Measurements from ENCODE around the gene AMPD2. TPM values are rescaled to one million over a fixed set of nuclear protein-coding genes. Genes with fewer than 3 reads are reported as not detected.

The AMPD2 gene
- total RNA-seq, 1 experiment from 2014 or later: 72.3 TPM

- no peaks in the 10 kb centered on the region for H3K27me3 ChIP-seq (ENCODE audit: low read length)
- H3K4me3 ChIP-seq (ENCODE audit: low read length): peak overlapping the region; percentile 92
- H3K79me2 ChIP-seq (ENCODE audit: low read length): peaks cover 56% of the 10 kb centered on the region
- peaks cover 19% of the 10 kb centered on the region; the same call in 1 of the 2 replicates for H4K20me1 ChIP-seq (ENCODE audit: insufficient read depth, low read depth, low read length)
- H3K27ac ChIP-seq (ENCODE audit: low read length): peak overlapping the region; percentile 76
- H3K9me2 ChIP-seq (replicated peaks; ENCODE audit: insufficient read depth, low read length): no peaks in the 10 kb centered on the region
- H3K4me2 ChIP-seq (ENCODE audit: low read depth, low read length, poor library complexity, severe bottlenecking): peak overlapping the region; percentile 97
- no peaks in the 10 kb centered on the region for H3K36me3 ChIP-seq (ENCODE audit: insufficient read depth, low read length)
- peaks cover 82% of the 10 kb centered on the region for H3K4me1 ChIP-seq (ENCODE audit: low read length)
- no peak for DNase-seq
- no peak overlapping the region for H2AFZ ChIP-seq (ENCODE audit: low read length)
- peak overlapping the region; percentile 92 for H3K9ac ChIP-seq (ENCODE audit: low read length)
- no peaks in the 10 kb centered on the region for H3K9me3 ChIP-seq (ENCODE audit: low read length)
Observed at GRCh38 chr1:109620401-109620791, 759 bp downstream of the AMPD2 start.

GRCh38 chr1:109620841-109621286 is 1.2 kb downstream of the AMPD2 start:
- no peaks in the 10 kb centered on the region for H3K9me3 ChIP-seq (ENCODE audit: low read length)
- H3K27ac ChIP-seq (ENCODE audit: low read length): peak overlapping the region; percentile 93
- peak overlapping the region; percentile 92 for H3K9ac ChIP-seq (ENCODE audit: low read length)
- DNase-seq: peak; percentile 98
- H3K36me3 ChIP-seq (ENCODE audit: insufficient read depth, low read length): no peaks in the 10 kb centered on the region
- no peaks in the 10 kb centered on the region for H3K27me3 ChIP-seq (ENCODE audit: low read length)
- H3K4me3 ChIP-seq (ENCODE audit: low read length): peak overlapping the region; percentile 92
- peaks cover 61% of the 10 kb centered on the region for H3K79me2 ChIP-seq (ENCODE audit: low read length)
- H3K4me2 ChIP-seq (ENCODE audit: low read depth, low read length, poor library complexity, severe bottlenecking): peak overlapping the region; percentile 97
- peaks cover 24% of the 10 kb centered on the region; the same call in 1 of the 2 replicates for H4K20me1 ChIP-seq (ENCODE audit: insufficient read depth, low read depth, low read length)
- peaks cover 79% of the 10 kb centered on the region for H3K4me1 ChIP-seq (ENCODE audit: low read length)
- no peak overlapping the region for H2AFZ ChIP-seq (ENCODE audit: low read length)
- H3K9me2 ChIP-seq (replicated peaks; ENCODE audit: insufficient read depth, low read length): no peaks in the 10 kb centered on the region

- no peak for DNase-seq
- no peak overlapping the region for H2AFZ ChIP-seq (ENCODE audit: low read length)
- H3K79me2 ChIP-seq (ENCODE audit: low read length): peaks cover 63% of the 10 kb centered on the region
- no peaks in the 10 kb centered on the region for H3K9me2 ChIP-seq (replicated peaks; ENCODE audit: insufficient read depth, low read length)
- H3K27ac ChIP-seq (ENCODE audit: low read length): peak overlapping the region; percentile 93; the same call in 1 of the 2 replicates
- H4K20me1 ChIP-seq (ENCODE audit: insufficient read depth, low read depth, low read length): peaks cover 24% of the 10 kb centered on the region; the same call in 1 of the 2 replicates
- no peaks in the 10 kb centered on the region for H3K27me3 ChIP-seq (ENCODE audit: low read length)
- peak overlapping the region; percentile 97 for H3K4me2 ChIP-seq (ENCODE audit: low read depth, low read length, poor library complexity, severe bottlenecking)
- H3K4me1 ChIP-seq (ENCODE audit: low read length): peaks cover 73% of the 10 kb centered on the region
- no peaks in the 10 kb centered on the region for H3K9me3 ChIP-seq (ENCODE audit: low read length)
- H3K36me3 ChIP-seq (ENCODE audit: insufficient read depth, low read length): no peaks in the 10 kb centered on the region
- H3K9ac ChIP-seq (ENCODE audit: low read length): peak overlapping the region; percentile 92
- H3K4me3 ChIP-seq (ENCODE audit: low read length): peak overlapping the region; percentile 92
Observed at GRCh38 chr1:109621379-109622136, 1.9 kb downstream of the AMPD2 start.

- Histone ChIP-seq H3K27ac (ENCODE audit: low read length) (peak overlapping the region; percentile 93), H4K20me1 (ENCODE audit: insufficient read depth, low read depth, low read length) (peaks cover 24% of the 10 kb centered on the region; the same call in 1 of the 2 replicates), H3K9ac (ENCODE audit: low read length) (peak overlapping the region; percentile 92)
Observed at GRCh38 chr1:109622137-109622892, 2.7 kb downstream of the AMPD2 start.

GRCh38 chr1:109622895-109623294 is 3.3 kb downstream of the AMPD2 start:
- peak overlapping the region; percentile 92 for H3K9ac ChIP-seq (ENCODE audit: low read length)
- peak overlapping the region; percentile 97 for H3K4me2 ChIP-seq (ENCODE audit: low read depth, low read length, poor library complexity, severe bottlenecking)
- no peak overlapping the region for H2AFZ ChIP-seq (ENCODE audit: low read length)
- no peaks in the 10 kb centered on the region for H3K27me3 ChIP-seq (ENCODE audit: low read length)
- peak overlapping the region; percentile 93 for H3K27ac ChIP-seq (ENCODE audit: low read length)
- no peak for DNase-seq
- H3K4me1 ChIP-seq (ENCODE audit: low read length): peaks cover 59% of the 10 kb centered on the region
- H3K4me3 ChIP-seq (ENCODE audit: low read length): peak overlapping the region; percentile 92
- peaks cover 63% of the 10 kb centered on the region for H3K79me2 ChIP-seq (ENCODE audit: low read length)
- H3K36me3 ChIP-seq (ENCODE audit: insufficient read depth, low read length): 0 out of 2 replicates have a peak, but pooled peaks cover 4% of the 10 kb centered on the region
- peaks cover 24% of the 10 kb centered on the region; the same call in 1 of the 2 replicates for H4K20me1 ChIP-seq (ENCODE audit: insufficient read depth, low read depth, low read length)
- H3K9me3 ChIP-seq (ENCODE audit: low read length): no peaks in the 10 kb centered on the region
- no peaks in the 10 kb centered on the region for H3K9me2 ChIP-seq (replicated peaks; ENCODE audit: insufficient read depth, low read length)

More at GRCh38 chr1:109622137-109622892, 2.7 kb downstream of the AMPD2 start:
- Histone ChIP-seq H3K27me3 (ENCODE audit: low read length) (no peaks in the 10 kb centered on the region), H3K9me3 (ENCODE audit: low read length) (no peaks in the 10 kb centered on the region), H3K4me3 (ENCODE audit: low read length) (peak overlapping the region; percentile 92), H3K4me1 (ENCODE audit: low read length) (peaks cover 65% of the 10 kb centered on the region), H3K4me2 (ENCODE audit: low read depth, low read length, poor library complexity, severe bottlenecking) (peak overlapping the region; percentile 97), H3K79me2 (ENCODE audit: low read length) (peaks cover 63% of the 10 kb centered on the region), H3K36me3 (ENCODE audit: insufficient read depth, low read length) (no peaks in the 10 kb centered on the region), H3K9me2 (replicated peaks; ENCODE audit: insufficient read depth, low read length) (no peaks in the 10 kb centered on the region), H2AFZ (ENCODE audit: low read length) (no peak overlapping the region)
- no peak for DNase-seq

GRCh38 chr1:109623601-109624161 is 4.0 kb downstream of the AMPD2 start:
- no peaks in the 10 kb centered on the region for H3K9me3 ChIP-seq (ENCODE audit: low read length)
- H4K20me1 ChIP-seq (ENCODE audit: insufficient read depth, low read depth, low read length): peaks cover 24% of the 10 kb centered on the region; the same call in 1 of the 2 replicates
- peak overlapping the region; percentile 92 for H3K9ac ChIP-seq (ENCODE audit: low read length)
- peak overlapping the region; percentile 93 for H3K27ac ChIP-seq (ENCODE audit: low read length)
- peak; percentile 76 for DNase-seq
- peaks cover 8% of the 10 kb centered on the region; the same call in 1 of the 2 replicates for H3K36me3 ChIP-seq (ENCODE audit: insufficient read depth, low read length)
- H2AFZ ChIP-seq (ENCODE audit: low read length): no peak overlapping the region
- peaks cover 63% of the 10 kb centered on the region for H3K79me2 ChIP-seq (ENCODE audit: low read length)
- H3K9me2 ChIP-seq (replicated peaks; ENCODE audit: insufficient read depth, low read length): no peaks in the 10 kb centered on the region
- peaks cover 51% of the 10 kb centered on the region for H3K4me1 ChIP-seq (ENCODE audit: low read length)
- peak overlapping the region; percentile 97 for H3K4me2 ChIP-seq (ENCODE audit: low read depth, low read length, poor library complexity, severe bottlenecking)
- no peaks in the 10 kb centered on the region for H3K27me3 ChIP-seq (ENCODE audit: low read length)
- H3K4me3 ChIP-seq (ENCODE audit: low read length): peak overlapping the region; percentile 92

- DNase-seq: peak; percentile 94
- Histone ChIP-seq H3K4me1 (ENCODE audit: low read length) (peaks cover 44% of the 10 kb centered on the region), H4K20me1 (ENCODE audit: insufficient read depth, low read depth, low read length) (peaks cover 24% of the 10 kb centered on the region; the same call in 1 of the 2 replicates), H3K4me2 (ENCODE audit: low read depth, low read length, poor library complexity, severe bottlenecking) (peak overlapping the region; percentile 97), H3K27me3 (ENCODE audit: low read length) (no peaks in the 10 kb centered on the region), H3K9me3 (ENCODE audit: low read length) (no peaks in the 10 kb centered on the region), H3K4me3 (ENCODE audit: low read length) (peak overlapping the region; percentile 92), H3K79me2 (ENCODE audit: low read length) (peaks cover 63% of the 10 kb centered on the region), H3K9me2 (replicated peaks; ENCODE audit: insufficient read depth, low read length) (no peaks in the 10 kb centered on the region), H3K27ac (ENCODE audit: low read length) (peak overlapping the region; percentile 93), H3K36me3 (ENCODE audit: insufficient read depth, low read length) (peaks cover 8% of the 10 kb centered on the region), H3K9ac (ENCODE audit: low read length) (peak overlapping the region; percentile 92), H2AFZ (ENCODE audit: low read length) (no peak overlapping the region)
Observed at GRCh38 chr1:109624201-109625010, 4.8 kb downstream of the AMPD2 start.
